H7 (cell line): ENCODE data around the gene ZNF618. TPM values are rescaled to one million over a fixed set of nuclear protein-coding genes. Genes with fewer than 3 reads are reported as not detected.

ENCODE experiments used
- DNase-seq: peaks from one replicate; pipeline ENCODE4 v3.0.0; 2012
- H3K27me3 ChIP-seq: 2 replicates; pipeline ENCODE4 v1.6.0; 2011; ENCODE audit warnings: mild to moderate bottlenecking, low read length; ENCODE audit not compliant: control insufficient read depth, insufficient read depth
- H3K36me3 ChIP-seq: replicated peaks from 2 replicates; pipeline ENCODE4 v1.5.1; 2011; ENCODE audit warnings: low read length; ENCODE audit not compliant: control insufficient read depth, insufficient read depth
- H3K4me3 ChIP-seq: 2 replicates; pipeline ENCODE4 v1.5.1; 2011; ENCODE audit warnings: low read depth, mild to moderate bottlenecking, control low read depth, low read length, moderate library complexity; ENCODE audit not compliant: insufficient read depth
- total RNA-seq: library from RNA; depleted of rRNA; stranded (reverse); fragments of >200 nt; shearing (Covaris generic); gene quantifications from 2 replicates; pipeline ENCODE4 v1.2.3, GENCODE V29; 2014

The ZNF618 gene
- total RNA-seq, 1 experiment from 2014 or later = 6.6 TPM

GRCh38 chr9:113929634-113930389 is 53.7 kb downstream of the ZNF618 start:
- no peaks in the 10 kb centered on the region for H3K36me3 ChIP-seq
- DNase-seq = no peak

GRCh38 chr9:113930390-113930783 is 54.3 kb downstream of the ZNF618 start:
- H3K36me3 ChIP-seq = no peaks in the 10 kb centered on the region
- no peak for DNase-seq
- no peak overlapping the region for H3K4me3 ChIP-seq
- H3K27me3 ChIP-seq = no peaks in the 10 kb centered on the region

More at GRCh38 chr9:113929634-113930389, 53.7 kb downstream of the ZNF618 start:
- no peaks in the 10 kb centered on the region for H3K27me3 ChIP-seq
- no peak overlapping the region for H3K4me3 ChIP-seq

DNA sequence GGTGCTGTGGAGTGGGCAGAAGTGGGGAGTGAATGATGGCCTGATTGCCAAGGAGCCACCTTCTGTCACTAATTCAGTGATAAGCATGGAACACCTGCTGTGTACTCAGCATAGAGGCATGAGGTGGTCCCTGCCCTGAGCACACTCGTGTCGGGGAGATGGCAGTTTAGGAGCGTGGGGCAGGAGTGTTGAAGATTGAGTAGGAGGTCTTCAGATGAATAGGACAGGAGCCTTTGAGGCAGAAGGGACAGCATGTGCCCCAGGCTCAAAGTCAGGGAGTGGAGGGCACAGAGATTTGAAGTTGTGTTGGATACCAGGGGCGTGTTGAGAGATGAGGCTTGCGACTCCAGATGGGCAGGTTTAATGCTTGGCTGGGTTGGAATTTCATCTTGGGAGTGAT is 55.0 kb downstream of the ZNF618 start:
- no peak for DNase-seq
- H3K36me3 ChIP-seq = no peaks in the 10 kb centered on the region
- no peak overlapping the region for H3K4me3 ChIP-seq
- no peaks in the 10 kb centered on the region for H3K27me3 ChIP-seq

GRCh38 chr9:113931777-113932176 is 55.7 kb downstream of the ZNF618 start:
- Histone ChIP-seq H3K27me3 (no peaks in the 10 kb centered on the region), H3K4me3 (no peak overlapping the region), H3K36me3 (no peaks in the 10 kb centered on the region)
- DNase-seq = no peak

DNA sequence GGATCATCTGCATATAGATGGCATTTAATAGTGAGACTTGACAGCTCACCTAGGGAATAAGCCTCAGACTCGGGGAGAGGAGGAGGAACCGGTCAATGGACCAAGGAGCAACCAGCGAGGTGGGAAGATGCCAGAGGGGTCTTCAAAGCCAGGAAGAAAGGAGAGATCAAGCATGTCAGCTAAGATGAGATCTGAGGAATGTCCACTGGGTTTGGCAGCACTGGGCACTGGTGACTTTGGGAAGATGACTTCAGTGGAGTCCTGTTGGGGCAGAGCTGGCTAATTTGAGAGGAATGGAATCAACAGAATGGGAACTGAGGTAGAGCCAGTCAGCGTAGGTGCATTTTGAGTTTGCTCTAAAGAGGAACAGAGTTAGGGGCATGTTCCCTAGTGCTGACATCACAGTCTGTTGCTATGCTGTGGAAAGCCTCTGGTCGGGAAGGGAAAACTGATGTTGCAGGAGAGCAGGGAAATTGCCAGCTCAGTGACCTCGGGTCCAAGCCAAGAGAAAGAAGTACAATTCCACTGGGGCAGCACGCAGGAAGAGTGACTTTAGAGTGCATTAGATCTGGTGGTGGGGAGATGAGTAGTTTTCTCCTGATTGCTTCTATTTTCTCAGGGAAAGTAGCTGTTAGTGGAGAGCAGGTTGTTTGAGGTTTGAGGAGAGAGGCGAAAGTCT is 56.9 kb downstream of the ZNF618 start:
- DNase-seq = no peak
- H3K36me3 ChIP-seq = no peaks in the 10 kb centered on the region

GRCh38 chr9:113933671-113934070 is 57.6 kb downstream of the ZNF618 start:
- DNase-seq = no peak
- Histone ChIP-seq H3K4me3 (no peak overlapping the region), H3K27me3 (no peaks in the 10 kb centered on the region), H3K36me3 (no peaks in the 10 kb centered on the region)

More for the DNA sequence above, 56.9 kb downstream of the ZNF618 start:
- no peak overlapping the region for H3K4me3 ChIP-seq
- no peaks in the 10 kb centered on the region for H3K27me3 ChIP-seq

DNA sequence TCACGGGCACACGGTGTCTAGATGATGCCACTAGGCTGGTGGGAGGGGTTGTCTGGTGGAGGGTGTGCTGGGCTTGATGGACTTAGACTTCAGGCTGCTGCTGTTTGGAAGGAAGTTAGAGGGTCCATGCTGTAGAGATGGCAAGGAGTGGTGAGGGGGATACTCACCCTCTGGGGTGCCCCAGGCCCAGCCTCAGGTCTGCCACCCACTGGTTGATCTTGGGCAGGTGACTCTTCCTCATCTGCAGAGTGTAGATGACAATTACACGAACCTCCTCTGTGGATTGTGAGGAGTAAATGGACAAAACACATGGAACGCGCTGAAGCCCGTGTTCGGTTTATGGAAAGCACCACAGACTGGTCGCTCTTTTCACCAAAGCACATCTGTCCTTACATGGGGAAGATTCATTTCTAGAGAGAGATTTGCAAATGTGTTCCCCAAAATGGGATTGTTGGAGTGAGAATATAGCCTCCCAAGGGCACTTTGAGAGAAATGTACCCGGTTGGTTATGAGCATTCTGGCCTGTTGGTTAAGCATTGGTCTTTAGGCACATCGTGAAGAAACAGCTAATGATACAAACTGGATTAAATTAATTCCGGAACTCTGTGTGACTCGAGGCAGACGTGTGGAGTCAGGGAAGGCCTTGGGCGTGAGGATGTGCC is 58.2 kb downstream of the ZNF618 start:
- no peak for DNase-seq

GRCh38 chr9:113934829-113935676 is 58.9 kb downstream of the ZNF618 start:
- H3K27me3 ChIP-seq = no peaks in the 10 kb centered on the region
- no peak overlapping the region for H3K4me3 ChIP-seq
- no peak for DNase-seq
- H3K36me3 ChIP-seq = no peaks in the 10 kb centered on the region

More for the DNA sequence above, 58.2 kb downstream of the ZNF618 start:
- Histone ChIP-seq H3K4me3 (no peak overlapping the region), H3K36me3 (no peaks in the 10 kb centered on the region), H3K27me3 (no peaks in the 10 kb centered on the region)

DNA sequence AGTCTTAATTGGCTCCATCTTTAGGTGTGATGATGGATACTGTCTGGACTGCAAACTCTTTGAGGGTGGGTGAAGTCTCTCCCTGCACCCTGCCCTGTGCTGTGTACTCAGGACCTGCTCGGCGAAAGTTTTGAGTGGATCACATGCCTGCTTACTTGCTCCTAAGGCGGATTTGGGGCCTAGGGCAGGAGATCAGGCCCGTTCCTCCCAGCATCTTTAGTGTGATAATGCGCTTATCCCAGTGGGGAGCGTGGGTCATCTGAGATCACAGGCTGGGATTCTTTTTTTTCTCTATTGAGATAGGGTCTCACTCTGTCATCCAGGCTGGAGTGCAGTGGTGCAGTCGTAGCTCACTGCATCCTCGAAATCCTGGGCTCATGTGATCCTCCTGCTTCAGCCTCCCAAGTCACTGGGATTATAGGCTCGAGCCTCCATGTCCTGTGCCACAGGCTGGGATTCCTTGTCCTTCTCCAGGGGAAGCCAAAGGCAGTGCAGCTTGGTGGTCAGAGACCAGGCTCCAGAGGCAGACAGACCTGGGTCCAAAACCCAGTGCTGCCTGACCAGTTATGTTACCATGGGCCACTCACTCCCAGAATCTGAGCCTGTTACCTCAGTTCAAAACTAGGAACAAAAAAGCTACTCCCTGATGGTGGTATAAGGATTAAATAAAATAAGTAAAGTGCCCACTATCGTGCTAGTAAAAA is 59.7 kb downstream of the ZNF618 start:
- Histone ChIP-seq H3K36me3 (no peaks in the 10 kb centered on the region), H3K4me3 (no peak overlapping the region), H3K27me3 (no peaks in the 10 kb centered on the region)
- no peak for DNase-seq

- Histone ChIP-seq H3K27me3 (no peaks in the 10 kb centered on the region), H3K4me3 (no peak overlapping the region), H3K36me3 (no peaks in the 10 kb centered on the region; the same call in 1 of the 2 replicates)
- no peak for DNase-seq
These were observed 64.0 kb downstream of the ZNF618 start for GRCh38 chr9:113940077-113940476.

DNA sequence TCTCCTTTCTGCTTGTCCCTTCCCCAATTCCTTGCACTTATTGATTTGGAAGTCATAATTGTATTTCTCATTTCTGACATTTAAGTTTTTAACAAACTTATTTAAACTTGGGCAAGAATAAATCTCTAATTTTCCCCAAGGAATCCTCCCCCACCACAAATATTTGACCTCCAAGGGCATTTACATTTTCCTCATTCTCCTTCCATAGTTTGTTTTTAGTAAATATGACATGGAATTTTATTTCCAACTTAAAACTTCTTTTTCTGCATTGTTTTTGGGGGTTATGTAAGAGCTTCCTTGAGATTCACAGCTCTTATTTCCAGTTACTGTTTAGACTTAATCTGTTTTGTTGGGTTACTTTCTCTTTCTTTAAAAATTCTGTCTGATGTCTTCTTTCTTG is 64.9 kb downstream of the ZNF618 start:
- Histone ChIP-seq H3K4me3 (no peak overlapping the region), H3K27me3 (no peaks in the 10 kb centered on the region), H3K36me3 (no peaks in the 10 kb centered on the region; the same call in 1 of the 2 replicates)
- DNase-seq = no peak

DNA sequence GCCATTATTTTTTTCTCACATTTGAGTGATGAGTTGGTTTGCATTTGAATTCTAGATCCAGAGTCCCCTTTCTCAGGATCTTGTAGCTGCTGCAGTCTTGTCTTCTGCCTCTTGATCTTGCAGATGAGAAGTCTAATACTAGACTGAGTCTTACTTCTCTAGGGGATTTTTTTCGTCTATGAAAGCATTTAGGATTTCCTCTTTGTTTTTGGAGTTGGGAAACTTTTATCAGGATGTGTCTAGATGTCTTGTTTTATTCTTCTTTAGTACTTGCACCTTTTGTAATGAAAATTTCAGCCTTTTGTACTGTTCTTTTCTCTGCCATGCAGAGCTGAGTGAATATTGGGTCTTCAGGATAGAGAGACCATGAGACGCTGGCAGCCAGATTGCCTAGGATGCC is 65.4 kb downstream of the ZNF618 start:
- Histone ChIP-seq H3K36me3 (no peaks in the 10 kb centered on the region; the same call in 1 of the 2 replicates), H3K4me3 (no peak overlapping the region), H3K27me3 (no peaks in the 10 kb centered on the region)
- no peak for DNase-seq

- Histone ChIP-seq H3K27me3 (no peaks in the 10 kb centered on the region), H3K36me3 (no peaks in the 10 kb centered on the region; the same call in 1 of the 2 replicates), H3K4me3 (no peak overlapping the region)
- DNase-seq = no peak
These were observed 67.3 kb downstream of the ZNF618 start for GRCh38 chr9:113943112-113944009.
